Mesenchymal stem cell (in vitro differentiated cells and primary cell): ENCODE results near the gene ARHGAP18.

Experiments
- DNase-seq: peaks from one replicate; pipeline ENCODE4 v3.0.0-alpha.2; 2013
- H2AFZ ChIP-seq: one replicate; pipeline ENCODE4 v1.6.1; 2013; ENCODE audit warnings: low read depth, mild to moderate bottlenecking, control low read depth, inconsistent platforms, low read length, moderate library complexity
- H2AK5ac ChIP-seq: 2 replicates; pipeline ENCODE4 v1.6.1; 2013; ENCODE audit warnings: low read length, moderate library complexity, mild to moderate bottlenecking, inconsistent platforms; ENCODE audit not compliant: severe bottlenecking
- H2BK120ac ChIP-seq: one replicate; pipeline ENCODE4 v1.6.1; 2013; ENCODE audit warnings: low read depth, mild to moderate bottlenecking, inconsistent platforms, low read length, moderate library complexity
- H2BK12ac ChIP-seq, 2 experiments: one replicate each; pipeline ENCODE4 v1.6.1; 2013; ENCODE audit warnings: inconsistent platforms in 2 of 2, low read length in 2 of 2, mild to moderate bottlenecking in 2 of 2, moderate library complexity in 2 of 2, control low read depth in 1 of 2
- H2BK15ac ChIP-seq: one replicate; pipeline ENCODE4 v1.6.1; 2013; ENCODE audit warnings: mild to moderate bottlenecking, low read depth, inconsistent platforms; ENCODE audit not compliant: poor library complexity, severe bottlenecking
- H2BK5ac ChIP-seq: 2 replicates; pipeline ENCODE4 v1.6.1; 2013; ENCODE audit warnings: low read depth, mild to moderate bottlenecking, low read length, control low read depth, inconsistent platforms; ENCODE audit not compliant: poor library complexity, severe bottlenecking
- H3K14ac ChIP-seq, 2 experiments: one replicate each; pipeline ENCODE4 v1.6.1; 2013; ENCODE audit warnings: inconsistent platforms in 2 of 2, low read length in 2 of 2, control low read depth in 1 of 2, mild to moderate bottlenecking in 1 of 2, moderate library complexity in 1 of 2
- H3K18ac ChIP-seq, 2 experiments: one replicate each; pipeline ENCODE4 v1.6.1; 2013; ENCODE audit warnings: inconsistent platforms in 2 of 2, low read length in 2 of 2, control low read depth in 1 of 2, low read depth in 1 of 2, mild to moderate bottlenecking in 1 of 2
- H3K23ac ChIP-seq, 2 experiments: one replicate each; pipeline ENCODE4 v1.6.1; 2013; ENCODE audit warnings: inconsistent platforms in 2 of 2, low read length in 2 of 2, mild to moderate bottlenecking in 2 of 2, moderate library complexity in 2 of 2, control low read depth in 1 of 2
- H3K27ac ChIP-seq: 2 replicates; pipeline ENCODE4 v1.5.1; 2013; ENCODE audit warnings: mild to moderate bottlenecking, moderate library complexity, low read length, control low read depth, inconsistent platforms; ENCODE audit not compliant: poor library complexity, severe bottlenecking
- H3K27me3 ChIP-seq, 2 experiments: 2 replicates each; pipeline versions ENCODE4 v1.6.1 to v1.7.0; 2013; ENCODE audit warnings: low read length in 2 of 2, mild to moderate bottlenecking in 2 of 2, moderate library complexity in 2 of 2, control low read depth in 1 of 2, inconsistent platforms in 1 of 2; ENCODE audit not compliant: control insufficient read depth in 1 of 2, insufficient read depth in 1 of 2
- H3K36me3 ChIP-seq, 2 experiments: 2 replicates each; pipeline versions ENCODE4 v1.6.1 to v1.7.0; 2013; ENCODE audit warnings: low read length in 2 of 2, control low read depth in 1 of 2, inconsistent platforms in 1 of 2, low read depth in 1 of 2, mild to moderate bottlenecking in 1 of 2; ENCODE audit not compliant: insufficient read depth in 2 of 2, control insufficient read depth in 1 of 2
- H3K4ac ChIP-seq, 2 experiments: one replicate each; pipeline ENCODE4 v1.6.1; 2013; ENCODE audit warnings: inconsistent platforms in 2 of 2, low read length in 2 of 2, mild to moderate bottlenecking in 2 of 2, moderate library complexity in 2 of 2, control low read depth in 1 of 2, low read depth in 1 of 2
- H3K4me1 ChIP-seq: 2 replicates; pipeline ENCODE4 v1.6.1; 2013; ENCODE audit warnings: low read depth, low read length, control low read depth; ENCODE audit not compliant: control insufficient read depth, insufficient read depth
- H3K4me2 ChIP-seq: 2 replicates; pipeline ENCODE4 v1.6.1; 2013; ENCODE audit warnings: low read length, mild to moderate bottlenecking, inconsistent platforms; ENCODE audit not compliant: poor library complexity, severe bottlenecking
- H3K4me3 ChIP-seq, 2 experiments: 2 replicates each; pipeline versions ENCODE4 v1.5.1 to v1.7.0; 2013; ENCODE audit warnings: low read length in 2 of 2, mild to moderate bottlenecking in 2 of 2, control low read depth in 1 of 2, low read depth in 1 of 2; ENCODE audit not compliant: insufficient read depth in 1 of 2
- H3K79me1 ChIP-seq: replicated peaks from 2 replicates; pipeline ENCODE4 v1.6.1; 2013; ENCODE audit warnings: mild to moderate bottlenecking, control low read depth, low read length, inconsistent platforms; ENCODE audit not compliant: poor library complexity, severe bottlenecking
- H3K9ac ChIP-seq: 2 replicates; pipeline ENCODE4 v1.7.0; 2013; ENCODE audit warnings: mild to moderate bottlenecking, low read length, moderate library complexity
- H3K9me3 ChIP-seq: 2 replicates; pipeline ENCODE4 v1.7.0; 2013; ENCODE audit warnings: mild to moderate bottlenecking, low read length; ENCODE audit not compliant: control insufficient read depth
- H4K8ac ChIP-seq: one replicate; pipeline ENCODE4 v1.6.1; 2013; ENCODE audit warnings: inconsistent platforms, mild to moderate bottlenecking, low read length, moderate library complexity
- H4K91ac ChIP-seq: one replicate; pipeline ENCODE4 v1.6.1; 2013; ENCODE audit warnings: mild to moderate bottlenecking, low read length, inconsistent platforms
- WGBS: methylation state at CpG from one replicate; pipeline ENCODE4 v1.1.7; 2013; ENCODE audit warnings: mixed read lengths; 5-methylcytosine and 5-hydroxymethylcytosine counted together

The ARHGAP18 gene

DNA sequence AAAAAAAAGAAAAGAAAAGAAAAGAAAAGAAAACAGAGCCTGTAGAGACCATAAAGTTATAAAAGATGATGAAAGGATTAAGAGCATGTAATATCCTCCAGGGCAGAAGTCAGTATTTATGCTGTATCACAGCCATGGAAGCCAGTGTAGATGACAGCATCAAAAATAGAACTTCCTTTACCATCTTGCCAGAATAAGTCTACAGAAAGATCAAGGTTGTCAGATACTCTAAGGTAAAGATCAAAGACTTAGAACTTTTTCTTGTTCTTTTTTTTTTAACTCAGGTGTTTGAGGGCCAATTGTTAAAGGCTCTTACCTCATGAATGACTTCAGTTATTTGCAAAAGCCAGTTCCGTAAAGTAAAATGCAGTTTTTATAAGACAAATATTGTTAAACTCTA is 54.6 kb downstream of the ARHGAP18 start:
- no peak overlapping the region for H2BK120ac ChIP-seq
- no peak overlapping the region for H2BK5ac ChIP-seq
- H3K4me2 ChIP-seq, result no peak overlapping the region
- H3K27me3 ChIP-seq, result no peaks in the 10 kb centered on the region
- H2AK5ac ChIP-seq, result no peak overlapping the region
- H2BK12ac ChIP-seq, result no peak overlapping the region
- H3K4me3 ChIP-seq, result no peak overlapping the region
- H3K4me1 ChIP-seq, result peaks cover 12% of the 10 kb centered on the region
- no peak overlapping the region for H2BK15ac ChIP-seq
- H3K9ac ChIP-seq, result no peak overlapping the region
- no peak overlapping the region for H3K4ac ChIP-seq
- no peak overlapping the region for H4K91ac ChIP-seq
- no peaks in the 10 kb centered on the region for H3K9me3 ChIP-seq
- no peak overlapping the region for H4K8ac ChIP-seq
- no peak overlapping the region for H2AFZ ChIP-seq
- H3K14ac ChIP-seq, result no peak overlapping the region
- H3K23ac ChIP-seq, result no peak overlapping the region
- H3K79me1 ChIP-seq, result peaks cover 6% of the 10 kb centered on the region
- peak overlapping the region; percentile 14 for H3K27ac ChIP-seq
- H3K36me3 ChIP-seq, result peaks cover 0 to 9% of the 10 kb centered on the region in 2 experiments
- H3K18ac ChIP-seq, result no peak overlapping the region
- DNase-seq, result no peak
- WGBS, result no CpG with 5 or more reads among the region's 1 CpG

DNA sequence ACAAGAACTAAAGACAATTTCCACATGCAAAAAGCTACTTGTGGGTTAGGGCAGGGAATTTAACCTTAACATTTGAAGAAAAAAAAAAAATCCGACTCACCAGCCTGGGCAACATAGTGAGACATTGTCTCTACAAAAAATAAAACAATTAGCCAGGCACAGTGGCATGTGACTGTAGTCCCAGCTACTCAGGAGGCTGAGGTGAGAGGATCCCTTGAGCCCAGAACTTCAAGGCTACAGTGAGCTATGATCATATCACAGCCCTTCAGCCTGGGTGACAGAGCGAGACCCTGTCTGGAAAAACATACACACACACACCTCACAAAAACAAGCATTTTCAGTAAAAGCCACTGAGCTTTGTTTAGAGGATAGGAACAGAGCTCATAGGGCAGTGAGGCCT is 56.2 kb downstream of the ARHGAP18 start:
- H3K4me2 ChIP-seq, result no peak overlapping the region
- H2BK5ac ChIP-seq, result no peak overlapping the region
- peak overlapping the region in 1 of 2 experiments; percentile 75 for H3K4ac ChIP-seq
- no peak overlapping the region for H4K91ac ChIP-seq
- no peaks in the 10 kb centered on the region for H3K9me3 ChIP-seq
- no peak overlapping the region for H4K8ac ChIP-seq
- H3K36me3 ChIP-seq, result peaks cover 0 to 5% of the 10 kb centered on the region in 2 experiments
- H3K27me3 ChIP-seq, result no peaks in the 10 kb centered on the region
- H3K79me1 ChIP-seq, result peaks cover 6% of the 10 kb centered on the region
- DNase-seq, result no peak
- peak overlapping the region; percentile 37 for H3K27ac ChIP-seq
- no peak overlapping the region for H3K23ac ChIP-seq
- H3K18ac ChIP-seq, result peak overlapping the region in 1 of 2 experiments; percentile 18
- no peak overlapping the region for H2BK15ac ChIP-seq
- peak overlapping the region; percentile 63 for H2AK5ac ChIP-seq
- H2AFZ ChIP-seq, result no peak overlapping the region
- H3K9ac ChIP-seq, result no peak overlapping the region
- H2BK12ac ChIP-seq, result peak overlapping the region in 1 of 2 experiments; percentile 90
- no peak overlapping the region for H3K14ac ChIP-seq
- no peak overlapping the region for H3K4me3 ChIP-seq
- H3K4me1 ChIP-seq, result peaks cover 10% of the 10 kb centered on the region
- no peak overlapping the region for H2BK120ac ChIP-seq
- 80% methylated on average over 1 of the region's 2 CpGs for WGBS

DNA sequence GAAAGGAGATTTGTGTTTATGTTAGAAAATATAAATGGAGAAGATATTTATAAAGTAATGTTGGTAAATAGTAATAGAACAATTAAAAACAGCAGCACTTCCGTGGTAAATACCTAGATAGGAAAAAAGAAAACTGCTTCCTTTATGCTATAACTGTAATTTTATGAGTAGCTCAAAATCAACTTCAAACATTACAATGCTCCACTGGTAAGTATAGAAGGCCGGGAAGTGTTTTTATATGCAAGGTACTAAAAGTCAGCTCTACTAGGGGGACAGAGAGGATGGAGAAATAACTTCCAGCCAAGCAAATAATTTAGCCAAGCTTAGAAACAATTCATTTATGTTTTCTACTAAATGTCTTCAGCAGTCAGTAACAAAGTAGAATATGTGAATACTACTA is 56.7 kb downstream of the ARHGAP18 start:
- Histone ChIP-seq H3K27ac (no peak overlapping the region), H2BK15ac (no peak overlapping the region), H2AK5ac (no peak overlapping the region), H3K4me1 (peaks cover 10% of the 10 kb centered on the region), H3K4me3 (no peak overlapping the region), H2BK5ac (no peak overlapping the region), H3K4me2 (no peak overlapping the region), H3K9ac (peak overlapping the region; percentile 28), H3K4ac (no peak overlapping the region), H3K79me1 (peaks cover 6% of the 10 kb centered on the region), H3K14ac (no peak overlapping the region), H3K18ac (no peak overlapping the region), H3K9me3 (no peaks in the 10 kb centered on the region), H3K27me3 (no peaks in the 10 kb centered on the region), H3K36me3 (peaks cover 0 to 5% of the 10 kb centered on the region in 2 experiments), H4K8ac (no peak overlapping the region), H4K91ac (no peak overlapping the region), H2AFZ (no peak overlapping the region), H3K23ac (no peak overlapping the region), H2BK120ac (no peak overlapping the region), H2BK12ac (no peak overlapping the region)
- DNase-seq, result no peak
- no CpG with 5 or more reads among the region's 2 CpGs for WGBS

DNA sequence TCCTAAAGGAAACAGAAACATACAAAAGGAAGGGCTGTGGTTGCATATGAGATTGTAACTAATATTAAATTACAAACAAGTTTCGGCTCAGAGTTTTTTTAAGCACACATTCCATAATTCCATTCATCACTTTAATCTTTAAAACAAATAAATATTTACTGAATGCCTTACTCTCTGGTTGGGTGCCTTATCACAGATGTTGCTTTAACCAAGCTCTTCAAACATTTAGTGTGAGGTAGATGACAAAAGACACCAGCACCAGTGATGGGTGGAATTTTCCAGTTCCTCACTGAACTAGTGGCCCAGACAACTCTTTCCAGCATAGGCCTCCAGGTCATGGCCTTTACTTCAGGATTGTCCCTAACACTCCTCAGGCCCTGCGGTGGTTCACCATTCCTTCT is 58.7 kb downstream of the ARHGAP18 start:
- Histone ChIP-seq H4K91ac (peak overlapping the region; percentile 57), H4K8ac (no peak overlapping the region), H3K4me2 (no peak overlapping the region), H2BK12ac (peak overlapping the region in 1 of 2 experiments; percentile 63), H3K36me3 (peaks cover 0 to 5% of the 10 kb centered on the region in 2 experiments), H3K4me3 (no peak overlapping the region), H2BK5ac (no peak overlapping the region), H3K27me3 (no peaks in the 10 kb centered on the region), H2BK15ac (no peak overlapping the region), H3K14ac (peak overlapping the region in 1 of 2 experiments; percentile 55), H3K4ac (no peak overlapping the region), H3K79me1 (peaks cover 8% of the 10 kb centered on the region), H3K9ac (no peak overlapping the region), H2AK5ac (peak overlapping the region; percentile 13), H2AFZ (no peak overlapping the region), H3K4me1 (peaks cover 11% of the 10 kb centered on the region), H3K23ac (no peak overlapping the region), H3K27ac (peak overlapping the region; percentile 11), H3K9me3 (no peaks in the 10 kb centered on the region), H3K18ac (peak overlapping the region; percentile 57 to 64), H2BK120ac (no peak overlapping the region)
- peak; percentile 30 for DNase-seq
- 32% methylated on average over 2 of the region's 2 CpGs for WGBS
